Kidney (tissue), 14 donors: ENCODE results near the gene ANKMY1. TPM values are rescaled to one million over a fixed set of nuclear protein-coding genes. Genes with fewer than 3 reads are reported as not detected.

Experiments
- DNase-seq, 5 donors: peaks; one replicate each; pipeline ENCODE4 v3.0.0-alpha.2; 2013 to 2020
- FAIRE-seq: peaks from 2 replicates; lab custom pipeline; 2012; peaks lifted over from hg19 to GRCh38; lab: Jason Lieb, UNC
- H3K27ac ChIP-seq, 2 donors: one replicate each; pipeline ENCODE4 v1.7.0; 2013; ENCODE audit warnings: low read depth in 2 of 2, low read length in 2 of 2, inconsistent platforms in 1 of 2
- H3K27me3 ChIP-seq: one replicate; pipeline ENCODE4 v1.7.1; 2013; ENCODE audit warnings: low read length, inconsistent platforms; ENCODE audit not compliant: control insufficient read depth, insufficient read depth
- H3K36me3 ChIP-seq, 3 donors: one replicate each; pipeline versions ENCODE4 v1.7.0 to v1.7.1; 2013; ENCODE audit warnings: low read length in 3 of 3, control low read depth in 1 of 3, inconsistent platforms in 1 of 3; ENCODE audit not compliant: insufficient read depth in 3 of 3, control insufficient read depth in 2 of 3
- H3K4me1 ChIP-seq, 3 donors: one replicate each; pipeline versions ENCODE4 v1.7.0 to v1.7.1; 2013; ENCODE audit warnings: low read length in 3 of 3, inconsistent platforms in 1 of 3, low read depth in 1 of 3; ENCODE audit not compliant: control insufficient read depth in 2 of 3, insufficient read depth in 2 of 3
- H3K4me3 ChIP-seq, 3 donors: one replicate each; pipeline versions ENCODE4 v1.7.0 to v1.8.1; 2013; ENCODE audit warnings: low read length in 3 of 3, control low read depth in 1 of 3, inconsistent platforms in 1 of 3
- H3K9ac ChIP-seq, 3 donors: one replicate each; pipeline versions ENCODE4 v1.7.0 to v1.7.1; 2013; ENCODE audit warnings: low read length in 3 of 3, control low read depth in 1 of 3, inconsistent platforms in 1 of 3
- H3K9me3 ChIP-seq, 3 donors: one replicate each; pipeline versions ENCODE4 v1.7.0 to v1.7.1; 2013; ENCODE audit warnings: low read length in 3 of 3, control low read depth in 1 of 3, inconsistent platforms in 1 of 3; ENCODE audit not compliant: control insufficient read depth in 2 of 3, insufficient read depth in 1 of 3
- intact Hi-C: fragments of 100-400 bp; cut with DNase I; formaldehyde crosslinking; loops from one replicate; pipeline ENCODE4 v1.11.1; 2022
- polyA plus RNA-seq: library from polyadenylated mRNA; stranded (reverse); fragments of 350-450 nt; fragmentation: Illumina TruSeq; extraction: RNeasy Lipid Tissue Mini Kit (QIAGEN cat#74804); gene quantifications from one replicate; pipeline ENCODE4 v1.2.3, GENCODE V29; 2014; ENCODE audit warnings: low read depth, low replicate concordance; ENCODE audit not compliant: insufficient read depth
- total RNA-seq: library from RNA; stranded (reverse); fragmentation: NEBNext Ultra II Directional; extraction: Animal tissue kit (Norgen Biotek cat#: 25700); gene quantifications from one replicate; pipeline ENCODE4 v1.2.1, GENCODE V29; 2021
- TF ChIP-seq, protein P1 (sequence below): IDR thresholded peaks from 3 replicates; pipeline ENCODE4 v1.5.1; 2012; ENCODE audit warnings: mild to moderate bottlenecking, moderate library complexity, borderline replicate concordance; ENCODE audit not compliant: insufficient read depth; ENCODE audit errors: extremely low read depth
- donor health status: control.
- donor health status: control.
- donor health status: control.
- donor health status: control.
- donor health status: control.
- donor health status: DM: yes; HTN: yes; CAD: no.
- donor health status: Normal renal cell carcinoma (clear cell type).

The ANKMY1 gene
- total and polyA plus RNA-seq, 2 donors from 2014 or later: 3.0 to 22.1 TPM

DNA sequence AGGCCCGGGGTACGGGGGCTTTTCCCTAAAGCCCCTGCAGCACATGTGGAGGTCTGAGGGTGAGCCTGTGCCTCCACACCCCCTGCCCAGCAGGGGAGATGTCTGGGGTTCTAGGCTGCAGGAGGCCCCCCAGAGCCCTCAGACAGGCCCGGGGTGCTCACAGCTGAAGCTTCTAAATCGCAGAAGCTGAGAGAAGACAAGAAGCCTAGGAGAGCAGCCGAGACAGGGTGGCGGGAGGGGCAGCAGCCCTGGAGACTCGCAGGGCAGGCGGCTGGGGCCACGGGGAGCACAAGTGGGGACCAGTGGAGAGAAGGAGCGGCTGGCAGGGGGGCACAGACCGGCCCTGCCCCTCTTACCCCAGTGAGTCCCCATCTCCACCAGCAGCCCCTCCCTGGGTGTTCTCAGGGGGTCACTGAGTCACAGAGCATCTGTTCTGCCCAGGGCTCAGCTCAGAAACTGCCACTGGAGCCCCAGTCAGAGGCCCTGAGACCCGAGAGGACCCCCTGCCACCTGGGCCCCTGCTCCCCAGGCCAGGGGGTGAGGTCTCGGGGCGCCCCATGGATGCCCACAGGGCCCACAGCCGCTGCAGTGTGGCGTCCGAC, 96.2 kb downstream of the ANKMY1 start:
- Histone ChIP-seq H3K36me3 (peaks cover 0 to 6% (median 4%) of the 10 kb centered on the region in 3 donors), H3K4me3 (no peak overlapping the region), H3K27me3 (no peaks in the 10 kb centered on the region), H3K9ac (no peak overlapping the region), H3K27ac (no peak overlapping the region), H3K4me1 (no peaks in the 10 kb centered on the region), H3K9me3 (no peaks in the 10 kb centered on the region)
- intact Hi-C loops: no loop called here
- TF ChIP-seq, protein P1, sequence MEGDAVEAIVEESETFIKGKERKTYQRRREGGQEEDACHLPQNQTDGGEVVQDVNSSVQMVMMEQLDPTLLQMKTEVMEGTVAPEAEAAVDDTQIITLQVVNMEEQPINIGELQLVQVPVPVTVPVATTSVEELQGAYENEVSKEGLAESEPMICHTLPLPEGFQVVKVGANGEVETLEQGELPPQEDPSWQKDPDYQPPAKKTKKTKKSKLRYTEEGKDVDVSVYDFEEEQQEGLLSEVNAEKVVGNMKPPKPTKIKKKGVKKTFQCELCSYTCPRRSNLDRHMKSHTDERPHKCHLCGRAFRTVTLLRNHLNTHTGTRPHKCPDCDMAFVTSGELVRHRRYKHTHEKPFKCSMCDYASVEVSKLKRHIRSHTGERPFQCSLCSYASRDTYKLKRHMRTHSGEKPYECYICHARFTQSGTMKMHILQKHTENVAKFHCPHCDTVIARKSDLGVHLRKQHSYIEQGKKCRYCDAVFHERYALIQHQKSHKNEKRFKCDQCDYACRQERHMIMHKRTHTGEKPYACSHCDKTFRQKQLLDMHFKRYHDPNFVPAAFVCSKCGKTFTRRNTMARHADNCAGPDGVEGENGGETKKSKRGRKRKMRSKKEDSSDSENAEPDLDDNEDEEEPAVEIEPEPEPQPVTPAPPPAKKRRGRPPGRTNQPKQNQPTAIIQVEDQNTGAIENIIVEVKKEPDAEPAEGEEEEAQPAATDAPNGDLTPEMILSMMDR: no peak
- DNase-seq (peak in 3 of 5 donors; percentile 7 to 62 (median 30)), FAIRE-seq (no peak)

DNA sequence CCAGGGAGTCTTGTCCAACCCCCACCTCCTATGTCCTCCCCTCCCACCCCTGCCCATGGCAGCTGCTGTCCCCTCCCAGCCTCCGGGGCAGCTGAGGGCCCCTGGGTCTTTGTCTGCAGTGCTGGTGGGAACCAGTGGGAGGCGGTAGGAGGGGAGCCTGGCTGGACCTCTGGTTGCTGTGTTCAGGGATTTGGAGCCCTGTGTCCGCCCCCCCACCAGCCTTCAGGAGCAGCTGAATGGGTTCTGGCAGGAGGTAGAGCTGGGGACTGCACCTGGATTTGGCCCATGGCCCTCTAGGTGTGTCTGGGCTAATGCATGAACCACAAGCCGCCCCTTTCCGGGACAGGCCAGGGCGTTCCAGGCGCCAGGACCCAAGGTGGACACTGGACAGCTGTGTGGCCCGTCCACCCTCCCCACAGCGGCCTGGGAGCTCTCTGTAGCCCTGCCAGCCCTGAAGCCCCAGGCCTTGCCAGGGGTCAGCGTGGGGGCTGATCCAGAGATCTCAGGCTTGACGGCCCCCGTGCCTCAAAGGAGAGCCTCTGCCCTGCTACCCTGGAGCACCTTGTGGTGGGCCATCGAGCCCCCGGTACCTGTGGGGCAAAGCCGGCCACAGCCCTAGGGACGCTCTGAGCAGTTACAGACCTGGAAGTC, 96.9 kb downstream of the ANKMY1 start:
- Histone ChIP-seq H3K27me3 (no peaks in the 10 kb centered on the region), H3K4me1 (no peaks in the 10 kb centered on the region), H3K9ac (no peak overlapping the region), H3K36me3 (peaks cover 0 to 6% (median 4%) of the 10 kb centered on the region in 3 donors), H3K27ac (no peak overlapping the region), H3K9me3 (no peaks in the 10 kb centered on the region), H3K4me3 (no peak overlapping the region)
- TF ChIP-seq, protein P1: no peak
- DNase-seq: peak in 3 of 5 donors; percentile 6 to 51 (median 48)
- FAIRE-seq: no peak
- intact Hi-C loops: no loop called here

DNA sequence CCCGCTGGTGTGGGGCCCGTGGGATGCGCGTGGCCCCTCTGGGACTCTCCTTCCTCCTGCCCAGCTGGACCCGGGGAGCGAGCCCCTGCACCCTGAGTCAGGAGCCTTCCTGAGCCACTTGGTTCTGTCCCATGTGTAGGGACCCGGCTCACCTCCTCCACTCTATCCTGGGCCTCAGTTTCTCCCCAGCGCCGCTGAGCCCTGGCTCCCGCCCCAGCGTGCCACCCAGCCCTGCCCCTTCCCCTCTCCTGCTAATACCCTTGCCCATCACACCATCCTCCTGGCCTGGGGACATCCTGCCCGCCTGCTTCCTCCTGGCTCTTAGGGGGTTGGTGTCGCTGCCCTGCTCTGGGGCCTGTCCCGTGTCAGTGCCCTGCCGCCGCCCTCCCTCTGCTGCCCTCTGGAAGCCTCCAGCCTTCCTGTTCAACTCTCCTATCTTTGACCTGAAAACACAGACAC, 97.5 kb downstream of the ANKMY1 start:
- intact Hi-C loops: no loop called here
- no peak overlapping the region for H3K4me3 ChIP-seq
- H3K9me3 ChIP-seq: no peaks in the 10 kb centered on the region
- TF ChIP-seq, protein P1: no peak
- H3K27me3 ChIP-seq: no peaks in the 10 kb centered on the region
- no peak overlapping the region for H3K9ac ChIP-seq
- no peaks in the 10 kb centered on the region for H3K4me1 ChIP-seq
- no peak overlapping the region for H3K27ac ChIP-seq
- FAIRE-seq: no peak
- peak in 1 of 5 donors; percentile 74 for DNase-seq
- H3K36me3 ChIP-seq: peaks cover 0 to 6% (median 4%) of the 10 kb centered on the region in 3 donors
